Measurements from ENCODE around the gene TGFB1. TPM values are rescaled to one million over a fixed set of nuclear protein-coding genes. Genes with fewer than 3 reads are reported as not detected.

The TGFB1 gene
- total RNA-seq, 1 experiment from 2014 or later: 10.4 TPM

GRCh38 chr19:41398598-41398997, 44.9 kb upstream of the TGFB1 start:
- TF ChIP-seq HMGA2 (CRISPR knock-in tag; IDR thresholded peaks at IDR 0.05): no peak
- TF ChIP-seq CBFB (CRISPR knock-in tag; IDR thresholded peaks at IDR 0.05; ENCODE audit: low read depth): no peak
- no peak for TF ChIP-seq ZNF219 (CRISPR knock-in tag; IDR thresholded peaks at IDR 0.05; ENCODE audit: borderline replicate concordance)
- no peak for DNase-seq (ENCODE audit: low spot score)
- Mint-ChIP-seq H3K36me3 (no peaks in the 10 kb centered on the region), H3K9me3 (no peaks in the 10 kb centered on the region), H3K27me3 (ENCODE audit: low read depth) (no peaks in the 10 kb centered on the region), H3K4me3 (peak overlapping the region; percentile 100), H3K27ac (peak overlapping the region; percentile 100), H3K4me1 (peaks cover 22% of the 10 kb centered on the region)
- ChIA-PET CTCF (interaction anchor here (1.0 kb wide), 1 partner anchor 10 kb away, joined by 3 read pairs; no protein-coding TSS in a partner anchor), POLR2A (interaction anchor here (0.6 to 1.1 kb wide), 3 partner anchors 28 to 41 kb away, joined by 3 to 9 read pairs (median 3); partner anchors contain the start of genes B3GNT8 and B9D2)
- ATAC-seq: no peak

GRCh38 chr19:41398050-41398418, 44.3 kb upstream of the TGFB1 start:
- TF ChIP-seq USF2 (CRISPR knock-in tag; IDR thresholded peaks at IDR 0.05) (no peak), FOXK1 (CRISPR knock-in tag; IDR thresholded peaks at IDR 0.05) (no peak), NFATC4 (CRISPR knock-in tag; IDR thresholded peaks at IDR 0.05) (no peak), AR (CRISPR knock-in tag; IDR thresholded peaks at IDR 0.05) (no peak), ATF2 (CRISPR knock-in tag; IDR thresholded peaks at IDR 0.05; ENCODE audit: borderline replicate concordance, low read depth) (no peak), GRHL2 (CRISPR knock-in tag; IDR thresholded peaks at IDR 0.05; ENCODE audit: insufficient replicate concordance, severe bottlenecking) (no peak), MLX (CRISPR knock-in tag; IDR thresholded peaks at IDR 0.05) (no peak), ZNF512 (CRISPR knock-in tag; IDR thresholded peaks at IDR 0.05; ENCODE audit: borderline replicate concordance) (no peak), TP53 (CRISPR knock-in tag; IDR thresholded peaks at IDR 0.05) (no peak), GTF2I (CRISPR knock-in tag; conservative IDR thresholded peaks at IDR 0.05) (no peak)
- H3K4me3 Mint-ChIP-seq: peak overlapping the region; percentile 100
- peak overlapping the region; percentile 100 for H3K27ac Mint-ChIP-seq
- H3K4me1 Mint-ChIP-seq: peaks cover 22% of the 10 kb centered on the region
- no peaks in the 10 kb centered on the region for H3K36me3 Mint-ChIP-seq
- ATAC-seq: no peak
- ChIA-PET POLR2A (interaction anchor here (0.6 to 1.1 kb wide), 2 partner anchors 34 to 41 kb away, joined by 3 read pairs; partner anchors contain the start of gene B9D2), CTCF (interaction anchor here (1.0 kb wide), 1 partner anchor 10 kb away, joined by 3 read pairs; no protein-coding TSS in a partner anchor)
- H3K27me3 Mint-ChIP-seq (ENCODE audit: low read depth): no peaks in the 10 kb centered on the region
- no peak for DNase-seq (ENCODE audit: low spot score)
- no peaks in the 10 kb centered on the region for H3K9me3 Mint-ChIP-seq
